Measurements from ENCODE around the gene BATF. TPM values are rescaled to one million over a fixed set of nuclear protein-coding genes. Genes with fewer than 3 reads are reported as not detected.
"Not testable (repeated sequence)": the region's sequence is repeated elsewhere in the genome, so short reads cannot be mapped to it uniquely, and the experiment has no call there.

The BATF gene, protein sequence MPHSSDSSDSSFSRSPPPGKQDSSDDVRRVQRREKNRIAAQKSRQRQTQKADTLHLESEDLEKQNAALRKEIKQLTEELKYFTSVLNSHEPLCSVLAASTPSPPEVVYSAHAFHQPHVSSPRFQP
- not detected for polyA plus RNA-seq (2013, experiment 1 of 2)
- 0.04 TPM for polyA plus RNA-seq (2013, experiment 2 of 2)

DNA sequence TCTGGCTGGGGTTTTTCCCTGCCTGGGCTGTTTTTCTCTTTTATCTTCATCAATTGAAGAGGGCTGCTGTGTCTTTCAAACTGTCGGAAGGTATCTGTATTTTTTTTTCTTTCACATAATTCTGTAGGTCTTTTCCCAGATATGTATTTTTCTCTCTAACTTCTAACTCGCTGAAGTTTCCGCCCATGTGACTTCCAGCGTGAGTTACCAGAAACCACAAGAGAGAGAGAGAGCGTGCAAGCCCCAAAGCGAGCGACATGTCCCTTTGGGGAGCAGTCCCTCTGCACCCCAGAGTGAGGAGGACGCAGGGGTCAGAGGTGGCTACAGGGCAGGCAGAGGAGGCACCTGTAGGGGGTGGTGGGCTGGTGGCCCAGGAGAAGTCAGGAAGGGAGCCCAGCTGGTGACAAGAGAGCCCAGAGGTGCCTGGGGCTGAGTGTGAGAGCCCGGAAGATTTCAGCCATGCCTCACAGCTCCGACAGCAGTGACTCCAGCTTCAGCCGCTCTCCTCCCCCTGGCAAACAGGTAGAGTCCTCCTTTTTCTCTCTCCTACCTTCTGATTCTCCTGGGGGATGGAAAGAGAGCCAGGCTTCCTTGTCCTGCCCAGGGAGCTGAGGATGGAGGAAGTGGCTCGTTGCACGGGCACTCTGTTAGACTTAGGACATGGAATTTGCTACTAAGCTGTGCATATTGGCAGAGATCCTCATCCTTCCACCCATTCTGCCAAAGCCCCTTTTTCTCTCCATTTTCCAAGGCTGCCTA lies at the start of gene BATF:
Gene BATF (plus strand): TSS at position 246 of the 759 bp plus-strand sequence. CDS start 214 bp downstream, at position 460.
- DNase-seq: no peak
- Histone ChIP-seq H3K4me3 (ENCODE audit: insufficient read depth in 1 of 2, low read depth in 1 of 2, low read length in 2 of 2) (no peak within 1 kb of the TSS), H2BK15ac (ENCODE audit: low read depth, poor library complexity, severe bottlenecking) (no peak within 1 kb of the TSS), H2BK12ac (ENCODE audit: low read length in 2 of 2) (peak within 1 kb of the TSS in 1 of 2 experiments; percentile 29), H4K8ac (ENCODE audit: low read length) (no peak within 1 kb of the TSS), H3K14ac (ENCODE audit: low read length in 2 of 2) (peak within 1 kb of the TSS in 1 of 2 experiments; percentile 61), H3K36me3 (ENCODE audit: control insufficient read depth in 1 of 2, insufficient read depth in 2 of 2, low read depth in 1 of 2, low read length in 2 of 2) (no peaks in the 10 kb centered on the region), H3K4me2 (ENCODE audit: low read length, poor library complexity, severe bottlenecking) (no peak within 1 kb of the TSS), H3K79me1 (replicated peaks; ENCODE audit: low read length, poor library complexity, severe bottlenecking) (no peaks in the 10 kb centered on the region), H2BK5ac (ENCODE audit: low read depth, low read length, poor library complexity, severe bottlenecking) (no peak within 1 kb of the TSS), H3K27me3 (ENCODE audit: control insufficient read depth in 1 of 2, insufficient read depth in 1 of 2, low read length in 2 of 2) (peaks cover 0 to 6% of the 10 kb centered on the region in 2 experiments), H3K9me3 (ENCODE audit: control insufficient read depth, low read length) (no peaks in the 10 kb centered on the region), H2AFZ (ENCODE audit: low read depth, low read length) (no peak within 1 kb of the TSS), H3K18ac (ENCODE audit: low read depth in 1 of 2, low read length in 2 of 2) (no peak within 1 kb of the TSS), H3K27ac (ENCODE audit: low read length, poor library complexity, severe bottlenecking) (no peak within 1 kb of the TSS), H3K9ac (ENCODE audit: low read length) (no peak within 1 kb of the TSS), H3K23ac (ENCODE audit: low read length in 2 of 2) (no peak within 1 kb of the TSS), H3K4me1 (ENCODE audit: control insufficient read depth, insufficient read depth, low read depth, low read length) (no peaks in the 10 kb centered on the region), H4K91ac (ENCODE audit: low read length) (no peak within 1 kb of the TSS), H3K4ac (ENCODE audit: low read depth in 1 of 2, low read length in 2 of 2) (peak within 1 kb of the TSS in 1 of 2 experiments; percentile 26), H2BK120ac (ENCODE audit: low read depth, low read length) (no peak within 1 kb of the TSS), H2AK5ac (ENCODE audit: low read length, severe bottlenecking) (no peak within 1 kb of the TSS)
- WGBS: 94% methylated on average over 10 of the region's 13 CpGs

DNA sequence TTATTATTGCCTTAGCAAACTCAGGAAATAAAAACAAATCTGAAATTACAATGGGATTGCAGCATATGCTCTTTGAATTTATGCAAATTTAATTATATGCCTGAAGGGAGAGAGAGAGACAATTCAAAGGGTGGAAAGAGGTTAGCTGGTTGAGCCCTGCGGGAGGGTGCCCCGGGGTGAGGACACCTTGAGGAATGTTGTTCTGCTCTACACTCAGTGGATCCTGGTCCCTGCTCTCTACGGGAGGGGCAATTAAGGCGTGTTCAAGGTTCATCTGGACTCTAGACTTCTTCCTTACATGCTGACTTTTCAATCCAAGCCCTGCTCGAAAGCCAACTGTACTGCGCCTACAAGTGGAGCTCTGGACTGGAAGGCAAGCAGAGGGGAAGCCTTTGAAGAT lies 48.1 kb upstream of the BATF start:
- not testable (repeated sequence) for H3K23ac ChIP-seq (ENCODE audit: low read length in 2 of 2); H3K79me1 ChIP-seq (replicated peaks; ENCODE audit: low read length, poor library complexity, severe bottlenecking); H3K9ac ChIP-seq (ENCODE audit: low read length); DNase-seq; H2AFZ ChIP-seq (ENCODE audit: low read depth, low read length); H3K4me3 ChIP-seq (ENCODE audit: insufficient read depth in 1 of 2, low read depth in 1 of 2, low read length in 2 of 2); H3K4ac ChIP-seq (ENCODE audit: low read depth in 1 of 2, low read length in 2 of 2); H3K4me1 ChIP-seq (ENCODE audit: control insufficient read depth, insufficient read depth, low read depth, low read length); H3K18ac ChIP-seq (ENCODE audit: low read depth in 1 of 2, low read length in 2 of 2); H2BK5ac ChIP-seq (ENCODE audit: low read depth, low read length, poor library complexity, severe bottlenecking); H2BK12ac ChIP-seq (ENCODE audit: low read length in 2 of 2); H2BK15ac ChIP-seq (ENCODE audit: low read depth, poor library complexity, severe bottlenecking); H3K27ac ChIP-seq (ENCODE audit: low read length, poor library complexity, severe bottlenecking); H4K91ac ChIP-seq (ENCODE audit: low read length); H2AK5ac ChIP-seq (ENCODE audit: low read length, severe bottlenecking); H3K4me2 ChIP-seq (ENCODE audit: low read length, poor library complexity, severe bottlenecking); H2BK120ac ChIP-seq (ENCODE audit: low read depth, low read length); H4K8ac ChIP-seq (ENCODE audit: low read length); H3K14ac ChIP-seq (ENCODE audit: low read length in 2 of 2); H3K9me3 ChIP-seq (ENCODE audit: control insufficient read depth, low read length); H3K27me3 ChIP-seq (ENCODE audit: control insufficient read depth in 1 of 2, insufficient read depth in 1 of 2, low read length in 2 of 2)
- peaks cover 36 to 73% of the 10 kb centered on the region in 2 experiments for H3K36me3 ChIP-seq (ENCODE audit: control insufficient read depth in 1 of 2, insufficient read depth in 2 of 2, low read depth in 1 of 2, low read length in 2 of 2)
- 95% methylated on average over 6 of the region's 6 CpGs for WGBS

DNA sequence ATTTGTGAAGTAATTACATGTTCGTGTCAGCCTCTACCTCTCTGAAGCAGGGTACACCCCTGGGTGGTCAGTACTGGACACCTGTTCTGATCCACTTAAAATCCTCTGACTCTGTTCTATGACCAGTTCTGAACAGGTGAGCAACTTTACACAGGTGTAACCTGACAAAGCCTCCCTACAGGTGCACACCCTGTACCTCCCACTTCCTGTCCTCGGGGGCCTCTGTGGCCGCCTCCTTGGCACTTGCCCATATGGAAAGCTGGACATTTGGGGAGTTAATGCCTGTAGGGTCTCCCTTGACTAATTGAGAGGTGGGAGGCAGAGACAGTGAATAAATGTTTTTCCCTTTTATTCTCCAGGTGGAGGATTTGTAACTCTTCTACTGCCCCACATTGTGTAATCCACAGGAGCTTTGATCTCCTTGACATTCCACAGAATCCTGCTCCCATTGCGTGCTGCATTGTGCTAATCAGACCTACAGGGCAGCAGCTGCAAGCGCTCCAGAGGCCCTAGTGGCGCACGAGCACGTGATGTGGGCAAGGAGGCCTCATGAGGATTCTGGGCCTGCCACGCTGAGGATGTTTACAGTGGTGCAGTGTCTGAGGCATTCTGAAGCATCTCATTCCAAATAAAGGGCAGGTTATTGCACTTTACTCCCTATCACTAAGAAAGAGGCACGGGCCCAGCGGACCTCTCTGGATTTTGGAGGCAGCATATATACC lies 45.8 kb upstream of the BATF start:
- no peaks in the 10 kb centered on the region for H3K4me1 ChIP-seq (ENCODE audit: control insufficient read depth, insufficient read depth, low read depth, low read length)
- no peak overlapping the region for H3K4me3 ChIP-seq (ENCODE audit: insufficient read depth in 1 of 2, low read depth in 1 of 2, low read length in 2 of 2)
- H2BK120ac ChIP-seq (ENCODE audit: low read depth, low read length): no peak overlapping the region
- no peak overlapping the region for H4K91ac ChIP-seq (ENCODE audit: low read length)
- no peaks in the 10 kb centered on the region for H3K9me3 ChIP-seq (ENCODE audit: control insufficient read depth, low read length)
- no peak overlapping the region for H2AFZ ChIP-seq (ENCODE audit: low read depth, low read length)
- no peak overlapping the region for H3K23ac ChIP-seq (ENCODE audit: low read length in 2 of 2)
- H3K79me1 ChIP-seq (replicated peaks; ENCODE audit: low read length, poor library complexity, severe bottlenecking): no peaks in the 10 kb centered on the region
- H2BK5ac ChIP-seq (ENCODE audit: low read depth, low read length, poor library complexity, severe bottlenecking): no peak overlapping the region
- no peak overlapping the region for H3K9ac ChIP-seq (ENCODE audit: low read length)
- 79% methylated on average over 11 of the region's 11 CpGs for WGBS
- H3K4ac ChIP-seq (ENCODE audit: low read depth in 1 of 2, low read length in 2 of 2): no peak overlapping the region
- H3K18ac ChIP-seq (ENCODE audit: low read depth in 1 of 2, low read length in 2 of 2): no peak overlapping the region
- peak overlapping the region in 1 of 2 experiments; percentile 35 for H3K14ac ChIP-seq (ENCODE audit: low read length in 2 of 2)
- no peak overlapping the region for H3K27ac ChIP-seq (ENCODE audit: low read length, poor library complexity, severe bottlenecking)
- peak overlapping the region; percentile 37 for H2BK15ac ChIP-seq (ENCODE audit: low read depth, poor library complexity, severe bottlenecking)
- H3K4me2 ChIP-seq (ENCODE audit: low read length, poor library complexity, severe bottlenecking): no peak overlapping the region
- peaks cover 18 to 51% of the 10 kb centered on the region in 2 experiments for H3K36me3 ChIP-seq (ENCODE audit: control insufficient read depth in 1 of 2, insufficient read depth in 2 of 2, low read depth in 1 of 2, low read length in 2 of 2)
- H4K8ac ChIP-seq (ENCODE audit: low read length): no peak overlapping the region
- H3K27me3 ChIP-seq (ENCODE audit: control insufficient read depth in 1 of 2, insufficient read depth in 1 of 2, low read length in 2 of 2): peaks cover 0 to 4% of the 10 kb centered on the region in 2 experiments
- no peak overlapping the region for H2AK5ac ChIP-seq (ENCODE audit: low read length, severe bottlenecking)
- DNase-seq: peak; percentile 78
- H2BK12ac ChIP-seq (ENCODE audit: low read length in 2 of 2): peak overlapping the region in 1 of 2 experiments; percentile 6

DNA sequence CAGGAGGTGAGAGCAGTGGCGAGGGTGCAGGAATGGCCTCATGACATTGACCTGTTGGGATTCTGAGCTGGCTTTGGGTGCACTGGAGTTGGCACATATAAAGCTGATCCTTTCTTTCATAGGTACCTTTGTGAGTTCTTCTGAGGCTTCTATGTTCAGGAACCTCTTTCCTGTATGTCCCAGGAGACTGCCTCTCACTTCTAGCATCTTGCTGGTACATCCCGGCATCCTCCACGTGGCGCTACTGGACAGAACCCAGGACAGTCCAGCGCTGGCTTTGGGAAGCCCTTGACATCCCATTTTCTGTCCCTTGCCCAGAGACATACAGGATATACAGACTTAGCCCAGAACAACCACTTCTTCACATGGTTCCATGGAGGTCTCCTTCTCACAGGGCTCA lies 44.4 kb upstream of the BATF start:
- Histone ChIP-seq H3K23ac (ENCODE audit: low read length in 2 of 2) (no peak overlapping the region), H2BK15ac (ENCODE audit: low read depth, poor library complexity, severe bottlenecking) (no peak overlapping the region), H3K36me3 (ENCODE audit: control insufficient read depth in 1 of 2, insufficient read depth in 2 of 2, low read depth in 1 of 2, low read length in 2 of 2) (peaks cover 6 to 37% of the 10 kb centered on the region in 2 experiments), H2AFZ (ENCODE audit: low read depth, low read length) (no peak overlapping the region), H3K27ac (ENCODE audit: low read length, poor library complexity, severe bottlenecking) (no peak overlapping the region), H3K9me3 (ENCODE audit: control insufficient read depth, low read length) (no peaks in the 10 kb centered on the region), H3K4me3 (ENCODE audit: insufficient read depth in 1 of 2, low read depth in 1 of 2, low read length in 2 of 2) (no peak overlapping the region), H3K18ac (ENCODE audit: low read depth in 1 of 2, low read length in 2 of 2) (no peak overlapping the region), H3K4ac (ENCODE audit: low read depth in 1 of 2, low read length in 2 of 2) (no peak overlapping the region), H3K79me1 (replicated peaks; ENCODE audit: low read length, poor library complexity, severe bottlenecking) (no peaks in the 10 kb centered on the region), H3K27me3 (ENCODE audit: control insufficient read depth in 1 of 2, insufficient read depth in 1 of 2, low read length in 2 of 2) (peaks cover 0 to 4% of the 10 kb centered on the region in 2 experiments), H2BK5ac (ENCODE audit: low read depth, low read length, poor library complexity, severe bottlenecking) (no peak overlapping the region), H3K9ac (ENCODE audit: low read length) (no peak overlapping the region), H2AK5ac (ENCODE audit: low read length, severe bottlenecking) (no peak overlapping the region), H2BK120ac (ENCODE audit: low read depth, low read length) (no peak overlapping the region), H4K91ac (ENCODE audit: low read length) (no peak overlapping the region), H3K14ac (ENCODE audit: low read length in 2 of 2) (no peak overlapping the region), H2BK12ac (ENCODE audit: low read length in 2 of 2) (peak overlapping the region in 1 of 2 experiments; percentile 63), H3K4me2 (ENCODE audit: low read length, poor library complexity, severe bottlenecking) (no peak overlapping the region), H3K4me1 (ENCODE audit: control insufficient read depth, insufficient read depth, low read depth, low read length) (no peaks in the 10 kb centered on the region), H4K8ac (ENCODE audit: low read length) (no peak overlapping the region)
- WGBS: 96% methylated on average over 5 of the region's 5 CpGs
- DNase-seq: no peak
